OCI-LY3 (cell line): ENCODE data around the gene CLDND1.

ENCODE experiments used
- CTCF ChIP-seq: fragments of 200-600, 300-600 bp; sonication (generic); IDR thresholded peaks from 2 replicates; pipeline ENCODE4 v1.5.1; 2014; ENCODE audit warnings: antibody characterized with exemption, low read length, low read depth
- EZH2phosphoT487 ChIP-seq: fragments of 200-600 bp; shearing (Covaris generic); IDR thresholded peaks from 2 replicates; pipeline ENCODE4 v1.6.1; 2018; ENCODE audit warnings: antibody characterized with exemption, mixed run types, low read depth

- TF ChIP-seq CTCF = no peak
- no peak for TF ChIP-seq EZH2phosphoT487
Measured at GRCh38 chr3:98508582-98508981, 14.1 kb downstream of the CLDND1 start.
